Progenitor cell of endocrine pancreas (in vitro differentiated cells): ENCODE data around the gene USP13. TPM values are rescaled to one million over a fixed set of nuclear protein-coding genes. Genes with fewer than 3 reads are reported as not detected.

Source experiments
- DNase-seq: peaks from one replicate; pipeline ENCODE4 v3.0.0; 2021; ENCODE audit warnings: low spot score; ENCODE audit not compliant: unreplicated experiment
- H3K27ac Mint-ChIP-seq: 2 replicates; pipeline ENCODE4 v1.8.0; 2021; ENCODE audit warnings: mild to moderate bottlenecking, moderate library complexity, mixed read lengths
- H3K27me3 Mint-ChIP-seq: 2 replicates; pipeline ENCODE4 v1.8.0; 2021; ENCODE audit warnings: mixed read lengths
- H3K36me3 Mint-ChIP-seq: 2 replicates; pipeline ENCODE4 v1.8.0; 2022; ENCODE audit warnings: mixed read lengths; ENCODE audit not compliant: insufficient read depth
- H3K4me1 Mint-ChIP-seq: 2 replicates; pipeline ENCODE4 v1.8.0; 2021; ENCODE audit warnings: low read depth, mixed read lengths
- H3K4me3 Mint-ChIP-seq: 2 replicates; pipeline ENCODE4 v1.8.0; 2021; ENCODE audit warnings: low read depth, mild to moderate bottlenecking, moderate library complexity, mixed read lengths
- H3K9me3 Mint-ChIP-seq: 2 replicates; pipeline ENCODE4 v1.8.0; 2021; ENCODE audit warnings: low read depth, mixed read lengths
- CTCF ChIP-seq: fragments of 200-600 bp; sonication (generic); IDR thresholded peaks from one replicate; pipeline ENCODE4 v1.5.0; 2021; ENCODE audit warnings: antibody characterized with exemption, mild to moderate bottlenecking; ENCODE audit not compliant: unreplicated experiment
- long read RNA-seq: library from polyadenylated mRNA; unstranded; transcript quantifications from one replicate; pipeline ENCODE4 v2.0.0, GENCODE V29; 2020
- total RNA-seq: library from RNA; stranded (reverse); gene quantifications from 2 replicates; pipeline ENCODE4 v1.2.1, GENCODE V29; 2021

USP13 gene
- total RNA-seq = 10.7 and 11.8 TPM in 2 replicates
- long read RNA-seq, full-length matches to known transcripts = 7 of 23 reads
- long read RNA-seq, partial matches to known transcripts = 4 of 23 reads
- long read RNA-seq, other reads (novel, unspliced or antisense) = 12 of 23 reads

DNA sequence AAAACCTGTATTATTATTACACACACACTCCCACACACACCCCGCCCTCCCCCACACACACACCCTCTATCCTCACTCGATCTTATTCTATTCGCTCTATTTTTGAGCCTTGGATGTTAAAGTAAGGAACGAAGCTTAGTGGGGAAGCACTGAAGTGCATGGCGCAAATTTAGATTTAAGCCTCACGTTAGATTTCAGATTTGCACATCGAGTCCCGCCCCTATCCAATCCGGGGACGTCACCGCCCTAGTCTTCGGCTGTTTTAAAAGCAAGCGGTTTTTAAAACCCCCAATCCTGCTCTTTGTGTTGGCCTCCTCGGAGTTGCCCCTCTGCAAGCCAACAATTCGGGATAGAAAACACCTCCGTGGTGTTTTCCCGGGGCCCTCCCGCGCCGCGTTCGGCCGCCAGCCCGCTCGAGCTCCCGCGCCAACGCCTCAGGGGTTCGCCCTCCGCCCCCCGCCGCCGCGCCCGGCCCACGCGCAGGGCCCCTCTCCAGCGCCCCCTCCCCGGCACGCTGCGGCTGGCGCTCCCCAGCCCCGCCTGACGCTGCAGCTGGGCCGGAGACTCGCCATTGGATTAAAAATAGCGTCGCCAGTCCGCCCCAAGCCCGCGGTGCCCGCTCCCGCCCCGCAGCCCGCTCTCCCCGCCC lies at the start of gene USP13:
USP13 (plus strand) TSS at position 594 of the 649 bp plus-strand sequence. CDS start 186 bp downstream, outside the sequence.
- peak; percentile 23 for TF ChIP-seq CTCF
- peak; percentile 65 for DNase-seq
- peak within 1 kb of the TSS; percentile 94 for H3K27ac Mint-ChIP-seq
- H3K27me3 Mint-ChIP-seq = peaks cover 12% of the 10 kb centered on the region
- no peaks in the 10 kb centered on the region for H3K9me3 Mint-ChIP-seq
- H3K4me1 Mint-ChIP-seq = peaks cover 9% of the 10 kb centered on the region
- H3K36me3 Mint-ChIP-seq = no peaks in the 10 kb centered on the region
- peak within 1 kb of the TSS; percentile 89 for H3K4me3 Mint-ChIP-seq

GRCh38 chr3:179603321-179603720 lies 49.5 kb upstream of the USP13 start:
- Mint-ChIP-seq H3K27me3 (no peaks in the 10 kb centered on the region), H3K4me3 (peak overlapping the region; percentile 98), H3K27ac (peak overlapping the region; percentile 99), H3K9me3 (no peaks in the 10 kb centered on the region), H3K4me1 (peaks cover 9% of the 10 kb centered on the region), H3K36me3 (peaks cover 7% of the 10 kb centered on the region)
- no peak for TF ChIP-seq CTCF
- no peak for DNase-seq

GRCh38 chr3:179603831-179604230 lies 49.0 kb upstream of the USP13 start:
- DNase-seq = no peak
- no peaks in the 10 kb centered on the region for H3K27me3 Mint-ChIP-seq
- H3K9me3 Mint-ChIP-seq = no peaks in the 10 kb centered on the region
- H3K4me1 Mint-ChIP-seq = peaks cover 9% of the 10 kb centered on the region
- H3K27ac Mint-ChIP-seq = peak overlapping the region; percentile 99
- no peak for TF ChIP-seq CTCF
- H3K4me3 Mint-ChIP-seq = peak overlapping the region; percentile 98
- H3K36me3 Mint-ChIP-seq = peaks cover 7% of the 10 kb centered on the region

DNA sequence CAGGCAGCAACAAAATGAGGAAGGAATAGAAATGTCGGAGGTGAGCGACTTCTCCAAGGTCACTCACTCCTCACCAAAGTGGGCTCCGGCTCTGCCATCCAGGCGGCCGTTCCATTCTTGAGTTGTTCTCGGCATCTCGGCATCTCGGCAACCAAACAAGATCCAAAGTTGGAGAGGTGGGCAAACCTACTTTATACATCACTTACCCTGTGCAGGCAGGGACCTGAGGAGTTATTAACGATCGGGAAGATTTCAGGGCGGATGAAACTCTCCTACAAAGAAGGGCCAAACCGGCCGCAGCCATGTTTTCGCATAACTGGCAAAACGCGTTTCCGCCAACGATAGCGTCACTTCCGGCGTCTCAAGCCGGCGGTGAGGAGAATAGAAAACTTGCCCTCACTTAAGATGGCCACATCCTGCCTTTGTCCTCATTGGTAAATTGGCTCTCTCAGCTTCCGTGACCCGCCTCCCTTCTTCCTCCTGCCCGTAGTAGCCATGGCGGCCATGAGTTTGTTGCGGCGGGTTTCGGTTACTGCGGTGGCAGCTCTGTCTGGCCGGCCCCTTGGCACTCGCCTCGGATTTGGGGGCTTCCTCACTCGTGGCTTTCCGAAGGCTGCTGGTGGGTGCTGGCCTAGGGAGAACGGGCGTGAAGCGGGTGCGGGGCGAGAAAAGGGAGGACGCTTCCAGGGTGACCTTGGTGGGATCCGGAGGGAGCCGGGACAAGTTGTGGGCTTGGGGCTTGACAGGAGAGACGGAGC lies 48.3 kb upstream of the USP13 start, which contains the start of the genes MRPL47 and NDUFB5:
MRPL47 (minus strand) TSS at position 318 of the 758 bp plus-strand sequence; CDS start at position 304, 14 bp downstream.
NDUFB5 (plus strand) TSS at position 474 of the 758 bp plus-strand sequence; CDS start at position 496, 22 bp downstream.
- peak within 1 kb of the TSS; percentile 98 for H3K4me3 Mint-ChIP-seq
- peaks cover 4% of the 10 kb centered on the region for H3K36me3 Mint-ChIP-seq
- DNase-seq = peak; percentile 78
- H3K9me3 Mint-ChIP-seq = no peaks in the 10 kb centered on the region
- H3K27ac Mint-ChIP-seq = peak within 1 kb of the TSS; percentile 99
- no peaks in the 10 kb centered on the region for H3K27me3 Mint-ChIP-seq
- H3K4me1 Mint-ChIP-seq = peaks cover 9% of the 10 kb centered on the region
- TF ChIP-seq CTCF = no peak

- Mint-ChIP-seq H3K4me1 (peaks cover 9% of the 10 kb centered on the region), H3K27ac (no peak overlapping the region), H3K9me3 (no peaks in the 10 kb centered on the region), H3K36me3 (peaks cover 3% of the 10 kb centered on the region), H3K4me3 (peak overlapping the region; percentile 29), H3K27me3 (no peaks in the 10 kb centered on the region)
- DNase-seq = no peak
- TF ChIP-seq CTCF = no peak
Observed at GRCh38 chr3:179606534-179607085, 46.2 kb upstream of the USP13 start.
